Measurements from ENCODE around the gene PDE9A. TPM values are rescaled to one million over a fixed set of nuclear protein-coding genes. Genes with fewer than 3 reads are reported as not detected.
"Not testable (repeated sequence)": the region's sequence is repeated elsewhere in the genome, so short reads cannot be mapped to it uniquely, and the experiment has no call there.

The PDE9A gene
- total RNA-seq, 1 donor: 9.5 TPM

GRCh38 chr21:42622284-42622683, 31.1 kb upstream of the PDE9A start:
- TF ChIP-seq, protein P1, sequence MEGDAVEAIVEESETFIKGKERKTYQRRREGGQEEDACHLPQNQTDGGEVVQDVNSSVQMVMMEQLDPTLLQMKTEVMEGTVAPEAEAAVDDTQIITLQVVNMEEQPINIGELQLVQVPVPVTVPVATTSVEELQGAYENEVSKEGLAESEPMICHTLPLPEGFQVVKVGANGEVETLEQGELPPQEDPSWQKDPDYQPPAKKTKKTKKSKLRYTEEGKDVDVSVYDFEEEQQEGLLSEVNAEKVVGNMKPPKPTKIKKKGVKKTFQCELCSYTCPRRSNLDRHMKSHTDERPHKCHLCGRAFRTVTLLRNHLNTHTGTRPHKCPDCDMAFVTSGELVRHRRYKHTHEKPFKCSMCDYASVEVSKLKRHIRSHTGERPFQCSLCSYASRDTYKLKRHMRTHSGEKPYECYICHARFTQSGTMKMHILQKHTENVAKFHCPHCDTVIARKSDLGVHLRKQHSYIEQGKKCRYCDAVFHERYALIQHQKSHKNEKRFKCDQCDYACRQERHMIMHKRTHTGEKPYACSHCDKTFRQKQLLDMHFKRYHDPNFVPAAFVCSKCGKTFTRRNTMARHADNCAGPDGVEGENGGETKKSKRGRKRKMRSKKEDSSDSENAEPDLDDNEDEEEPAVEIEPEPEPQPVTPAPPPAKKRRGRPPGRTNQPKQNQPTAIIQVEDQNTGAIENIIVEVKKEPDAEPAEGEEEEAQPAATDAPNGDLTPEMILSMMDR (IDR thresholded peaks at IDR 0.05; ENCODE audit: insufficient read depth, low read depth, low read length): no peak
- DNase-seq (ENCODE audit: low read depth): no peak
- no peak overlapping the region for H3K4me3 ChIP-seq (ENCODE audit: low read depth, low read length)

GRCh38 chr21:42623694-42624093, 29.7 kb upstream of the PDE9A start:
- TF ChIP-seq, protein P1 (IDR thresholded peaks at IDR 0.05; ENCODE audit: insufficient read depth, low read depth, low read length): no peak

DNA sequence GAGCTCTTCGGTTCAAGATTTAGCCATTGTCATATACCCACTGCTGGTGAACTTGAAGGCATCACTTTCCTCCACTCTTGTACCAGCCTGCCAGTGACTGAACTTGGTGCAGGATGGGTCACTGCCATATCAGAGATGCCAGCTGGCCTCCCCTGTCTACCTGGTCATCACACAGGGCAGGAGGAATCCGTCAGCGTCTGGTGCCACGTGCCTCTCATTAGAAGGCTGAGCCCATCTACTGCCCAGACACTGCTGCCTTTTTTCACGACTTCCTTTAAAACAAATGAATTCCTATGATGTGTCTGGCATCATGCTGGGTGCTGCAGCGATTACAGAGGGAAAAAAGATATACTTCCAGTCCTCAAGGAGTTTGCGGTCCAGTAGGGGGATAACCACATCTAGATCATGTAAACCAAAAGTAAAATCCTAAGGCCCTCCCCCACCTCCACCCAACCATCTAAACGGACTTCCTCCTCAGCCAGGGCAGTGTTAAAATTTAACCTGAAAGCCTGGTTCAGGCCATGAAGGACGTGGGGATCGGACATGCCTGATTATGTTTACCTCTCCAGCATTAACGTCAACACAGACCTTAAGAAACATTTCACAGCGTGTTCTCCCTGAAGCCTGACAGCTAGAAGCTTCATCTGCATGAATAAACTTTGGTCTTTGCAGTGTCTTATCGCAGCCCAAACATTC, 29.2 kb upstream of the PDE9A start:
- TF ChIP-seq, protein P1 (IDR thresholded peaks at IDR 0.05; ENCODE audit: insufficient read depth, low read depth, low read length): no peak
- H3K4me3 ChIP-seq (ENCODE audit: low read depth, low read length): no peak overlapping the region

More at GRCh38 chr21:42623694-42624093, 29.7 kb upstream of the PDE9A start:
- DNase-seq (ENCODE audit: low read depth): no peak
- H3K4me3 ChIP-seq (ENCODE audit: low read depth, low read length): no peak overlapping the region

DNA sequence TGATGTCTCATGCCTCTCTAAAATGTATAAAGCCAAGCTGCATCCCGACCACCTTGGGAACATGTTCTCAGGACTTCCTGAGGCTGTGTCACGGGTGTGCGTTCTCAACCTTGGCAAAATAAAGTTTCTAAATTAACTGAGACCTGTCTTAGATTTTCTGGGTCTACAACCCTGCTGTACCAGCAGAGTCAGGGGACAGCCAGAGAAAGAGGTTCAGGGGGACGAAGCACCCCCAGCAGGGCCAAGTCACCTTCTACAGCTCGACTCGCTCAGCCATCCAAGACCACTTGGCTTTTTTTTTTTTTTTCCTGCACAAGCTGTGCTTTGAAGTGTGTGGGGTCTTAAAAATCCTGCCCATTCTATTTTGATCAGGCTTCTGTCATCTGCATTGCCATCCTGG, 28.5 kb upstream of the PDE9A start:
- H3K4me3 ChIP-seq (ENCODE audit: low read depth, low read length): no peak overlapping the region
- DNase-seq (ENCODE audit: low read depth): no peak
- TF ChIP-seq, protein P1 (IDR thresholded peaks at IDR 0.05; ENCODE audit: insufficient read depth, low read depth, low read length): no peak

More for the DNA sequence above, 29.2 kb upstream of the PDE9A start:
- DNase-seq (ENCODE audit: low read depth): no peak

DNA sequence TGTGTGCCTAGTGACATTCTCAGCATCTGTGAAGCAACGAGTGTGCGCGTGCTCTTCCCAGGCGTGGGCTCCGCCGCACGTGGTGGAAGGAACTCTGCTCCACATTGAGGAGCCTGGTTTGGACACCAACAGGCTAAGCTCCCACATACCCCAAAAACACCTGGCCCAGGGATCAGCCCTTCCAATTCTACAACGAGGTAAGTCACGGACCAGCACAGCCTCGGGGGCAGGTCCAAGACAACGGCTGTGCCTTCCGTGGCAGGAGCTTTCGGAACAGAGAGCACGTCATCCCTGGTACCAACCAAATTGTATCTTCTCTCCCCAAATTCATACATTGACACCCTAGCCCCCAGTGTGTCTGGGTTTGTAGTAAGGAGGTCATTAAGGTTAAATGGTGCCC, 27.2 kb upstream of the PDE9A start:
- DNase-seq (ENCODE audit: low read depth): no peak
- H3K4me3 ChIP-seq (ENCODE audit: low read depth, low read length): no peak overlapping the region
- TF ChIP-seq, protein P1 (IDR thresholded peaks at IDR 0.05; ENCODE audit: insufficient read depth, low read depth, low read length): no peak

GRCh38 chr21:42627527-42628289, 25.7 kb upstream of the PDE9A start:
- TF ChIP-seq, protein P1 (IDR thresholded peaks at IDR 0.05; ENCODE audit: insufficient read depth, low read depth, low read length): no peak
- H3K4me3 ChIP-seq (ENCODE audit: low read depth, low read length): no peak overlapping the region
- DNase-seq (ENCODE audit: low read depth): no peak

DNA sequence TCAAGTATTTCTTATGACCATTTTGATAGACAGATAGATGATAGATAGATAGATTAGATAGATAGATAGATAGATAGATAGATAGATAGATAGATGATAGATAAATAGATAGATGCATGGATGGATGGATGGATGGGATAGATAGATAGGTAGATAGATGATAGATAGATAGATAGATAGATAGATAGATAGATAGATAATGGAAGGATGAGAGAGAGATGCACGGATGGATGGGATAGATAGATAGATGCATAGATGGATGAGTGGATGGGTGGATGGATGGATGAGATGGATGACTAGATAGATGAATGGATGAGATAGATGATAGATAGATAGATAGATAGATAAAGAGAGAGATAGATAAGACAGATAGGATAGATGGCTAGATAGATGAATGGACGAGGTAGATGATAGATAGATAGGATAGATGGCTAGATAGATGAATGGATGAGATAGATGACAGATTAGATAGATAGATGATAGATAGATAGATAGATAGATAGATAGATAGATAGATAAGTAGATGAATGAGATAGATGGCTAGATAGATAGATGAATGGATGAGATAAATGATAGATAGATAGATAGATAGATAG, 24.9 kb upstream of the PDE9A start:
- H3K4me3 ChIP-seq (ENCODE audit: low read depth, low read length): not testable (repeated sequence)

More for the DNA sequence above, 24.9 kb upstream of the PDE9A start:
- DNase-seq (ENCODE audit: low read depth): not testable (repeated sequence)
